CD4-positive, alpha-beta T cell treated with Interleukin-6 at 100 ng/mL for 8 hours (primary cell): ENCODE measurements around the gene PCDHGA4.
"Not testable (repeated sequence)": the region's sequence is repeated elsewhere in the genome, so short reads cannot be mapped to it uniquely, and the experiment has no call there.

Source experiments
- DNase-seq: peaks from one replicate; pipeline ENCODE4 v3.0.0-alpha.2; 2020; ENCODE audit warnings: mixed read lengths, low spot score

Gene PCDHGA4

DNA sequence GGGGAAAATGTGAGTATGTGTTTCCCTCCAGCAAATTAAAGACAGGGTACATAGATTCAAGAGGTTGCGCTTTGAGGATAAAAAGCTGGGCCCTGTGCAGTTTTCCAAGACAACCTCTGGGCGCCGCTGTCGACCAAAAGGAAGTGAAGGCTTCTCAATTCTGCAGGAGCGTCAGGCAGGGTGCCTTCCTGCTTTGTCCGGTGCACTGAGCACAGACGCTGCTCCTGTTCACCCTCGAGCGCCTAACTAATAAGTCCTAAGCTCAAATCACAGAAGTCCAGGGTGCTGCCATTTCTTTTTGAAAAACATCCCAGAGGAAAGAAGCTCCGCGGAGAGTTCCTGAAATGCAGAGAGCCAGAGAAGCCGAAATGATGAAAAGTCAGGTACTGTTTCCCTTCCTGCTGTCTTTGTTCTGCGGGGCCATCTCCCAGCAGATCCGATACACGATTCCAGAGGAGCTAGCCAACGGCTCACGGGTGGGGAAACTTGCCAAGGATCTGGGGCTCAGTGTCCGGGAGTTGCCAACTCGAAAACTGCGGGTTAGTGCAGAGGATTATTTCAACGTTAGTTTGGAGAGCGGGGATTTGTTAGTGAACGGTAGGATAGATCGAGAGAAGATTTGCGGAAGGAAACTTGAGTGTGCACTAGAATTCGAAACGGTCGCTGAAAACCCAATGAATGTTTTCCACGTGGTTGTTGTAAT lies 4.8 kb upstream of the PCDHGA4 start, which contains the start of gene PCDHGB1:
Gene PCDHGB1, plus strand, starts transcription at position 183 of the 703 bp plus-strand sequence. Its CDS starts 162 bp downstream, at position 345.
- no peak for DNase-seq

DNA sequence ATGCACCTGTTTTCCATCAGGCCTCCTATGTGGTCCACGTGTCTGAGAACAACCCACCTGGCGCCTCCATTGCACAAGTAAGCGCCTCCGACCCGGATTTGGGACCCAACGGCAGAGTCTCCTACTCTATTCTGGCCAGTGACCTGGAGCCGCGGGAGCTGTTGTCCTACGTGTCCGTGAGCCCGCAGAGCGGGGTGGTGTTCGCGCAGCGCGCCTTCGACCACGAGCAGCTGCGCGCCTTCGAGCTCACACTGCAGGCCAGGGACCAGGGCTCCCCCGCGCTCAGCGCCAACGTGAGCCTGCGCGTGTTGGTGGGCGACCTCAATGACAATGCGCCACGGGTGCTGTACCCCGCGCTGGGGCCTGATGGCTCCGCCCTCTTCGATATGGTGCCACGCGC lies 3.2 kb upstream of the PCDHGA4 start:
- DNase-seq: no peak

DNA sequence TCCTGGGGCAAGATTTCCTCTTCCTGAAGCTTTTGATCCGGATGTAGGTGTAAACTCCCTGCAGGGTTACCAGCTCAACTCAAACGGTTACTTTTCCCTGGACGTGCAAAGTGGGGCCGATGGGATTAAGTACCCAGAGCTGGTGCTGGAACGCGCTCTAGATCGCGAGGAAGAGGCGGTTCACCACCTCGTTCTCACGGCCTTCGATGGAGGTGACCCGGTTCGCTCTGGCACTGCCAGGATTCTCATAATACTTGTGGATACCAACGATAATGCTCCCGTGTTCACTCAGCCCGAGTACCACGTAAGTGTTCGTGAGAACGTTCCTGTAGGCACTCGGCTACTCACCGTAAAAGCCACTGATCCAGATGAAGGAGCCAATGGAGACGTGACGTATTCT lies 820 bp downstream of the PCDHGA4 start:
- DNase-seq: no peak

DNA sequence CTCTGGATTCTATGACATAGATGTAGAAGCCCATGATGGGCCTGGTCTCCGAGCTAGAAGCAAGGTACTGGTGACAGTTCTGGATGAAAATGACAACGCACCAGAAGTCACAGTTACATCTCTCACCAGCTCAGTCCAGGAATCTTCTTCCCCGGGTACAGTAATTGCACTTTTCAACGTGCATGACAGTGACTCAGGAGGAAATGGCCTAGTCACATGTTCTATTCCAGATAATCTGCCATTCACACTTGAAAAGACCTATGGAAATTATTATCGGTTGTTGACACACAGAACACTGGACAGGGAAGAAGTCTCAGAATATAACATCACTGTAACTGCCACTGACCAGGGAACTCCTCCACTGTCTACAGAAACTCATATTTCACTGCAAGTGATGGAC lies 1.3 kb downstream of the PCDHGA4 start:
- DNase-seq: no peak

DNA sequence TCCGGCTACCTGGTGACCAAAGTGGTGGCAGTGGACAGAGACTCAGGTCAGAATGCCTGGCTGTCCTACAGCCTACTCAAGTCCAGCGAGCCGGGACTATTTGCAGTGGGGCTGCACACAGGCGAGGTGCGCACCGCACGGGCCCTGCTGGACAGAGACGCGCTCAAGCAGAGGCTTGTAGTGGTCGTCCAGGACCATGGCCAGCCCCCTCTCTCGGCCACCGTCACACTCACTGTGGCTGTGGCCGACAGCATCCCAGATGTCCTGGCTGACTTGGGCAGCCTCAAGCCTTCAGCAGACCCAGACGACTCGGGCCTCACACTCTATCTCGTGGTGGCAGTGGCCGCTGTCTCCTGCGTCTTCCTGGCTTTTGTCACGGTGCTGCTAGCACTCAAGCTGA lies 2.1 kb downstream of the PCDHGA4 start:
- no peak for DNase-seq

DNA sequence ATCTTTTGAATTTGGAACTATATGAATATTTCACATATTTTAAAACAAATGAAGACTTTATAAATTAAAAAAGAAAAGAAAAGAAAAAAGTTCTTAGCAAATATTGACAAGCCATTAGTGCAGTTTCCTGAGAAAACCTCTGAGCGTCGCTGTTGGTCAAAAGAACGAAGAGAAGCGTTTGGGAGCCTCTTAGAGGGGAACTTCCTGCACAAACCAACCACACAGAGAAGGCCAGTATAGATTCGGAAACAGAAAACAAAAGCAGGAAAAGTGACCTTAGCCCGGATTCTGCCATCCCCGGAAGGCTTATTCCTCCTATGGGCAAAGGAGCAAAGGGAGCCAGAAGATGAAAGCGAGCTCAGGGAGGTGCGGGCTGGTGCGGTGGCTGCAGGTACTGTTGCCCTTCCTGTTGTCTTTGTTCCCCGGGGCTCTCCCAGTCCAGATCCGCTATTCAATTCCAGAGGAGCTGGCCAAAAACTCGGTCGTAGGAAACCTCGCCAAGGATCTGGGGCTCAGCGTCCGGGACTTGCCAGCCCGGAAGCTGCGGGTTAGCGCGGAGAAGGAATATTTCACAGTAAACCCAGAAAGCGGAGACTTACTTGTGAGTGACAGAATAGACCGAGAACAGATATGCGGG lies 5.1 kb downstream of the PCDHGA4 start, which contains the start of gene PCDHGB2:
Gene PCDHGB2, plus strand, starts transcription at position 205 of the 637 bp plus-strand sequence. Its CDS starts 142 bp downstream, at position 347.
- DNase-seq: no peak

DNA sequence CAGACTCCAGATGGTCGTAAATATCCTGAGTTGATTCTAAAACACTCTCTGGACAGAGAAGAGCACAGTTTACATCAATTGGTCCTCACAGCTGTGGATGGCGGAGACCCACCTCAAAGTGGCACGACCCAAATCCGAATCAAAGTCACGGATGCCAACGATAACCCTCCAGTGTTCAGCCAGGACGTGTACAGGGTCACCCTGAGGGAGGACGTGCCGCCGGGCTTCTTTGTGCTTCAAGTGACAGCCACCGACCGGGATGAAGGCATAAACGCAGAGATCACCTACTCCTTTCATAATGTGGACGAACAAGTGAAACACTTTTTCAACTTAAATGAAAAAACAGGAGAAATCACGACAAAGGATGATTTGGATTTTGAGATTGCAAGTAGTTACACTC lies 5.9 kb downstream of the PCDHGA4 start:
- no peak for DNase-seq

DNA sequence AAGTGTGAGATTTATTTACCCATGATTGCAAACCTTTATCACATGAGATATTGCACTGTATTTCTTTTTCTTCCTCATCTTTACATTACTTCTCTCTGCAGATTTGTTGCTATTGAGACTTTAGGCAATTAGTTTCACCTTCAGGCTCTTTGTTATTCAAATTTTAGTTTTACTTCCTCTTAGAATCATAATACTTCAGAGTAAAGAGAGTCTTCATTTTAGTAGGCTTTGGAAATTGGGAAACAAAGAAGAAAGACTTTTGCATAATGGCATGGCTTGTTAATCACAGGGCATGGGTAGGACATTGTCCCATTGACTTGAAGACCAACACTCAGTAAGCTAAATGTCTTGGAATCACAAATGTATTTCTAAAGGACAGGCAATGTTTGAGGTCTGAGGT lies 7.9 kb downstream of the PCDHGA4 start:
- no peak for DNase-seq

DNA sequence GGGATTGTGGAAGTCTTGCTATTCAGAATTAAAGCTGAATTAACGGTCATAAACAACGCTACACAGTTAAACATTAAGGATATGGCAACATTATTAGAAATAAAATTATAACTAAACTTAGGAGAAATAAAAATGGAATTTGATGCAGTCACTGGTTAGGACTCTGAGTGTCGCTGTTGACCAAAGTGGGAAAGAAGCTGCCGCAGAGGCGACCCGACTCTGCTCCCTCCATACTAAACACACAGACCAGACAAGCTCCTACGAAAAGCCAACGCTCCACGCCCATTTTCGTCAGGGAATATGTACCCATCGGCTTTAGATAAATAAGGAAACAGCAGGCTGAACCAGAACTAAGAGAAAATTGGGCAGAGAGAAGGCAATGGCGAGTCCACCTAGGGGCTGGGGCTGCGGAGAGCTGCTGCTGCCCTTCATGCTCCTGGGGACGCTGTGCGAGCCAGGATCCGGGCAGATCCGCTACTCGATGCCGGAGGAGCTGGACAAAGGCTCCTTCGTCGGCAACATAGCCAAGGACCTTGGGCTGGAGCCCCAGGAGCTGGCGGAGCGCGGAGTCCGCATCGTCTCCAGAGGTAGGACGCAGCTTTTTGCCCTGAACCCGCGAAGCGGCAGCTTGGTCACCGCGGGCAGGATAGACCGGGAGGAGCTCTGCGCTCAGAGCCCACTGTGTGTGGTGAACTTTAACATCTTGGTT lies 9.3 kb downstream of the PCDHGA4 start, which contains the start of gene PCDHGA5:
Gene PCDHGA5, plus strand, starts transcription at position 211 of the 709 bp plus-strand sequence. Its CDS starts 169 bp downstream, at position 380.
- DNase-seq: no peak

DNA sequence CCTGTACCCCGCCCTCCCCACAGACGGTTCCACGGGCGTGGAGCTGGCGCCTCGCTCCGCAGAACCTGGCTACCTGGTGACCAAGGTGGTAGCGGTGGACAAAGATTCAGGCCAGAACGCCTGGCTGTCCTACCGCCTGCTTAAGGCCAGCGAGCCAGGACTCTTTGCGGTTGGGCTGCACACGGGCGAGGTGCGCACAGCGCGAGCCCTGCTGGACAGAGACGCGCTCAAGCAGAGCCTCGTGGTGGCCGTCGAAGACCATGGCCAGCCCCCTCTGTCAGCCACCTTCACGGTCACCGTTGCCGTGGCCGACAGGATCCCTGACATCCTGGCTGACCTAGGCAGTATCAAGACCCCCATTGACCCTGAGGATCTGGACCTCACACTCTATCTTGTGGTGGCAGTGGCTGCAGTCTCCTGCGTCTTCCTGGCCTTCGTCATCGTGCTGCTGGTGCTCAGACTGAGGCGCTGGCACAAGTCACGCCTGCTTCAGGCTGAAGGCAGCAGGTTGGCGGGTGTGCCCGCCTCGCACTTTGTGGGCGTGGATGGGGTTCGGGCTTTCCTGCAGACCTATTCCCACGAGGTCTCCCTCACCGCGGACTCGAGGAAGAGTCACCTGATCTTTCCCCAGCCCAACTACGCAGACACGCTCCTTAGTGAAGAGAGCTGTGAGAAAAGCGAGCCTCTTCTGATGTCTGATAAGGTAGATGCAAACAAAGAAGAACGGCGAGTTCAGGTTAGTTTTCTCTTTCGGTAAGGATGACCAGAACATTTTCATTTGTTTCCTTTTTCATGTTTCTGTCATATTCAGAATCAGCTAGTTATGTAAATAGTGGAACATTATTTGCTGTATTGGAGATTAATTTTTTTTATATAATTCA lies 11.4 kb downstream of the PCDHGA4 start:
- no peak for DNase-seq

DNA sequence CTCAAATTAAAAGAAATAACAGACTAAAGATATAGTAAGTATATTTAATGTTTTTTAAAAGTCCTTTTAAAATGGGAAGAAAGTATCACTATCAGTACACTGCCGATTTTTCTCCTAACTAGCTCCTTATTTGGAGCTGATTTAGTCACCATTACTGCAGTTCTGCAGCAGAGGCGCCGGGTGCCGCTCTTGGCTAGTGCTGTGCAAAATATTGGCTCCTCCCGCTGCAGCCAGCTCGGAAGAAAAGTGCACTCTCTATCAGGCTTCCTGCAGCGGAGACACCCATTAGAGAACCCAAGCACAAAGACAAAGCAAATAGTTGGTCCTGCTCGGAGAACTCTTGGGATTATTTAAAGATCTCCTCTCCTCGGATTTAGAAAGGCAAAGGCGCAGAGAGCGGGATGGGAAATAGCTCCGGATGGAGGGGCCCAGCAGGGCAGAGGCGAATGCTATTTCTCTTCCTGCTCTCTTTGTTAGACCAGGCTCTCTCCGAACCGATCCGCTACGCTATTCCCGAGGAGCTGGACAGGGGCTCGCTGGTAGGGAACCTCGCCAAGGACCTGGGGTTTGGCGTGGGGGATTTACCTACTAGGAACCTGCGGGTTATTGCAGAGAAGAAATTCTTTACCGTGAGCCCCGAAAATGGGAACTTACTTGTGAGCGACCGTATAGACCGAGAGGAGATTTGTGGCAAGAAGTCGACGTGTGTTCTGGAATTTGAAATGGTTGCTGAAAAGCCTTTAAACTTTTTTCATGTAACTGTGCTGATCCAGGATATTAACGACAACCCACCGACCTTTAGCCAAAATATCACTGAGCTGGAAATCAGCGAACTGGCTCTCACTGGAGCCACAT lies 15.4 kb downstream of the PCDHGA4 start, which contains the start of gene PCDHGB3:
Gene PCDHGB3, plus strand, starts transcription at position 249 of the 855 bp plus-strand sequence. Its CDS starts 153 bp downstream, at position 402.
- no peak for DNase-seq

DNA sequence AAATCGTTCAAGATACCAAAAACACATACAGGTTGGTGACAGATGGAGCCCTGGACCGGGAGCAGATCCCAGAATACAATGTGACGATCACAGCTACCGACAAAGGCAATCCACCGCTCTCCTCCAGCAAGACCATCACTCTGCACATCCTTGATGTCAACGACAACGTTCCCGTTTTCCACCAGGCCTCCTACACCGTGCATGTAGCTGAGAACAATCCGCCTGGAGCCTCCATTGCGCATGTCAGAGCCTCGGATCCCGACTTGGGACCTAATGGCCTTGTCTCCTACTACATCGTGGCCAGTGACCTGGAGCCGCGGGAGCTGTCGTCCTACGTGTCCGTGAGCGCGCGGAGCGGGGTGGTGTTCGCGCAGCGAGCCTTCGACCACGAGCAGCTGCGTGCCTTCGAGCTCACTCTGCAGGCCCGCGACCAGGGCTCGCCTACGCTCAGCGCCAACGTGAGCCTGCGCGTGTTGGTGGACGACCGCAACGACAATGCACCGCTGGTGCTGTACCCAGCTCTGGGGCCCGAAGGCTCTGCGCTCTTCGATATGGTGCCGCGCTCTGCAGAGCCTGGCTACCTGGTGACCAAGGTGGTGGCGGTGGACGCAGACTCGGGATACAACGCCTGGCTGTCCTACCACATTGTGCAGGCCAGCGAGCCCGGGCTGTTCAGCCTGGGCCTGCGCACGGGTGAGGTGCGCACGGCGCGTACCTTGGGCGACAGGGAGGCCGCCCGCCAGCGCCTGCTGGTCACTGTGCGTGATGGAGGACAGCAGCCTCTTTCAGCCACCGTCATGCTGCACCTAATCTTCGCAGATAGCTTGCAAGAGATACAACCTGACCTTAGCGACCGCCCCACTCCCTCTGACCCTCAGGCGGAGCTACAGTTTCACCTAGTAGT lies 17.0 kb downstream of the PCDHGA4 start:
- DNase-seq: no peak

DNA sequence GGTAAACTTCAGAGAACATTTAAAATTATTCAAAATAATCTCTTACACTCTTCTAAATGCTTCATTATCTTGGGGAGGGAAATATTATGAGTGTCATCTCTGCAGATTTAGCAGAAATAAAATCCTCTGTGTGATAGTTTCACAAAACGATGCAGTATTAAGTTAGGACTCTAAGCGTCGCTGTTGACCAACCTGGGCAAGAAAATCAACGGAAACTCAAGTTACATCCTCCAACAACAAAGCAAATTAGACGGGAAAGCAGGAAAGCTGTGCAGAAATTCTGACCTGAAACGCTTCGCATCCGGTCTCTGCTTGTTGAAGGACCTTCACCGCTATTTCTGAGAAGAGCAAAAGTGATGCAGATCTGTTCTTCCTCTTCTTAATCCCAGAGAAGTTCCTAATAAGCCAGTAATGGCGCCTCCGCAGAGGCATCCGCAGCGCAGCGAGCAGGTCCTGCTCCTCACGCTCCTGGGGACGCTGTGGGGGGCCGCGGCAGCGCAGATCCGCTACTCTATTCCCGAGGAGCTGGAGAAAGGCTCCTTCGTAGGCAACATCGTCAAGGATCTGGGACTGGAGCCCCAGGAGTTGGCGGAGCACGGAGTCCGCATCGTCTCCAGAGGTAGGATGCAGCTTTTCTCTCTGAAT lies 19.0 kb downstream of the PCDHGA4 start, which contains the start of gene PCDHGA6:
Gene PCDHGA6, plus strand, starts transcription at position 219 of the 645 bp plus-strand sequence. Its CDS starts 193 bp downstream, at position 412.
- no peak for DNase-seq

DNA sequence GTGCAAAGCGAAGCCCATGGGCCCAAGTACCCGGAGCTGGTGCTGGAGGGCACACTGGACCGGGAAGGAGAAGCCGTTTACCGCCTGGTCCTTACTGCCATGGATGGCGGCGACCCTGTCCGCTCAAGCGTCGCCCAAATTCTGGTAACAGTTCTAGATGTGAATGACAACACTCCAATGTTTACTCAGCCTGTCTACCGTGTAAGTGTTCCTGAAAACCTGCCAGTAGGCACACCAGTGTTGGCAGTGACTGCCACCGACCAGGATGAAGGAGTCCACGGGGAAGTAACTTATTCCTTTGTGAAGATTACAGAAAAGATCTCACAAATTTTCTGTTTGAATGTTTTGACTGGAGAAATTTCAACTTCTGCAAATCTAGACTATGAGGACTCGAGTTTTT lies 19.8 kb downstream of the PCDHGA4 start:
- no peak for DNase-seq

DNA sequence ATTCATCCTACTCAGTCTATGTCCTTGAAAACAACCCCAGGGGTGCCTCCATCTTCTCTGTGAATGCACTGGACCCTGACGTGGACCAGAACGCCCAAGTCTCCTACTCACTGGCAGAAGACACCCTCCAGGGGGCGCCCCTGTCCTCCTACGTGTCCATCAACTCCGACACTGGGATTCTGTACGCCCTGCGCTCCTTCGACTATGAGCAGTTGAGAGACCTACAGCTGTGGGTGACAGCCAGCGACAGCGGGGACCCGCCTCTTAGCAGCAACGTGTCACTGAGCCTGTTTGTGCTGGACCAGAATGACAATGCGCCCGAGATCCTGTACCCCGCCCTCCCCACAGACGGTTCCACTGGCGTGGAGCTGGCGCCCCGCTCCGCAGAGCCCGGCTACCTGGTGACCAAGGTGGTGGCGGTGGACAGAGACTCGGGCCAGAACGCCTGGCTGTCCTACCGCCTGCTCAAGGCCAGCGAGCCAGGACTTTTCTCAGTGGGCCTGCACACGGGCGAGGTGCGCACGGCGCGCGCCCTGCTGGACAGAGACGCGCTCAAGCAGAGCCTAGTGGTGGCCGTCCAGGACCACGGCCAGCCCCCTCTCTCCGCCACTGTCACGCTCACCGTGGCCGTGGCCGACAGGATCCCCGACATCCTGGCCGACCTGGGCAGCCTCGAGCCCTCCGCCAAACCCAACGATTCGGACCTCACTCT lies 20.8 kb downstream of the PCDHGA4 start:
- DNase-seq: not testable (repeated sequence)

DNA sequence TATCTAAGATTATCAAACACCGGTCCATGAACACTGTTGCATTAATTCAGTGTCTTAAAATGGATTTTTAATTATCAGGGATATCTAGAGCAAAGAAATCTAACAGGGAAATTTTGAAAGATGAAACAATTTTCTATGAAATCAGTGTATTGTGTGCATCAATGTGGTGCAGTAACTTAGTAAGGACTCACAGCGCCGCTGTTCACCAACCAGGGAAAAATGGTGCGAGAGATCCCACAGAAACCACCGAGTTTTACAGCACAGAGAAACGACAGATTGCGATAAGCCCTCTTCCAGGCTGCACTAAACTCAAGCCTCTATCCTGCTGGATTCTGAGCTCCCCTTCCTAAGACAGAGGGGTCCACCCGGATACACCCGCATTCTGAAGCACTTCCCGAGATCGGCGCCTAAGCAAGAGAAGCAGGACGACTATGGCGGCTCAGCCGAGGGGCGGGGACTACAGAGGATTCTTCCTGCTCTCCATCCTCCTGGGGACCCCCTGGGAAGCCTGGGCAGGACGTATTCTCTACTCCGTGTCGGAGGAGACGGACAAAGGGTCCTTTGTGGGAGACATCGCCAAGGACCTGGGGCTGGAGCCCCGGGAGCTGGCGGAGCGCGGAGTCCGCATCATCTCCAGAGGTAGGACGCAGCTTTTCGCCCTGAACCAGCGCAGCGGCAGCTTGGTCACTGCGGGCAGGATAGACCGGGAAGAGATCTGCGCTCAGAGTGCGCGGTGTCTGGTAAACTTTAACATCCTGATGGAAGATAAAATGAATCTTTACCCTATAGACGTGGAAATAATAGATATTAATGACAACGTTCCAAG lies 27.9 kb downstream of the PCDHGA4 start, which contains the start of gene PCDHGA7:
Gene PCDHGA7, plus strand, starts transcription at position 274 of the 826 bp plus-strand sequence. Its CDS starts 158 bp downstream, at position 432.
- DNase-seq: no peak

DNA sequence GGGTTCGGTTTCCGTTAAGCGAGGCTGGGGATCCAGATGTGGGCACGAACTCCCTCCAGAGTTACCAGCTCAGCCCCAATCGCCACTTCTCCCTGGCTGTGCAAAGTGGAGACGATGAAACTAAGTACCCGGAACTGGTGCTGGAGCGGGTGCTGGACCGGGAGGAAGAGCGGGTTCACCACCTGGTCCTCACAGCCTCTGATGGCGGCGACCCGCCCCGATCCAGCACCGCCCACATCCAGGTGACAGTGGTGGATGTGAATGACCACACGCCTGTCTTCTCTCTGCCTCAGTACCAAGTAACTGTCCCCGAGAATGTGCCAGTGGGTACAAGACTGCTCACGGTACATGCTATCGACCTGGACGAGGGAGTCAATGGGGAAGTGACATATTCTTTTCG lies 28.5 kb downstream of the PCDHGA4 start:
- no peak for DNase-seq
